Spleen (tissue), 7 donors: ENCODE measurements around the gene KRT84.

Source experiments
- CTCF ChIP-seq, 11 experiments: fragments of 200-600 bp in 7 of 11; fragments of 450-650 bp in 4 of 11; sonication (generic) in 4 of 11; IDR thresholded peaks in 8 of 11; conservative IDR thresholded peaks in 3 of 11; 1 replicate in 7 of 11; 2 replicates in 4 of 11; pipeline versions ENCODE4 v1.4.0 to v1.8.0; 2016 to 2021; ENCODE audit warnings: antibody characterized with exemption in 11 of 11, inconsistent platforms in 4 of 11, mild to moderate bottlenecking in 1 of 11
- POLR2A ChIP-seq, 3 donors: fragments of 450-650 bp; IDR thresholded peaks; one replicate each; pipeline ENCODE4 v1.5.1; 2017; ENCODE audit warnings: antibody characterized with exemption in 3 of 3, mild to moderate bottlenecking in 1 of 3
- POLR2AphosphoS5 ChIP-seq, 3 donors: sonication (generic); formaldehyde crosslinking; IDR thresholded peaks; one replicate each; pipeline ENCODE4 v1.5.1; 2017; ENCODE audit warnings: antibody characterized with exemption in 3 of 3
- donor health status: DM: no; HTN: no; CAD: no; lungs with moderate emphysema.
- donor health status: DM: no; HTN: no; CAD: no.
- donor health status: DM: no; HTN: no; CAD: no.

GRCh38 chr12:52350786-52351185, 34.7 kb downstream of the KRT84 start:
- TF ChIP-seq CTCF (IDR thresholded peaks at IDR 0.05 in 8 of 11, conservative IDR thresholded peaks at IDR 0.05 in 3 of 11), result no peak
- no peak for TF ChIP-seq POLR2A (IDR thresholded peaks at IDR 0.05)
- no peak for TF ChIP-seq POLR2AphosphoS5 (IDR thresholded peaks at IDR 0.05)
